ENCODE measurements around the gene RTN4R. TPM values are rescaled to one million over a fixed set of nuclear protein-coding genes. Genes with fewer than 3 reads are reported as not detected.
A peak's percentile ranks its signal among the peaks of the same experiment; 100 is the strongest.

RTN4R gene
- total and polyA plus RNA-seq, 9 of the 15 experiments (the other 6 are each of a cell fraction or from before 2014, with no cell fraction given): 0.04 to 2.8 (median 1.4) TPM; not detected in 3

GRCh38 chr22:20238901-20239675 is 29.0 kb downstream of the RTN4R start:
- in situ Hi-C loops (cut with MboI): no loop called here
- H3K4me3 ChIP-seq: no peak overlapping the region
- TF ChIP-seq TOE1 (IDR thresholded peaks at IDR 0.05; ENCODE audit: borderline replicate concordance) (no peak), TOE1 (CRISPR knock-in tag; IDR thresholded peaks at IDR 0.05; ENCODE audit: borderline replicate concordance, low read depth) (no peak), ZMIZ1 (IDR thresholded peaks at IDR 0.05; ENCODE audit: low read depth in 2 of 2, low read length in 2 of 2) (no peak), PKNOX1 (IDR thresholded peaks at IDR 0.05) (no peak), RBFOX2 (IDR thresholded peaks at IDR 0.05; ENCODE audit: low read depth, low read length) (peak; percentile 6; the same call in 1 of the 2 replicates), USF1 (CRISPR knock-in tag; IDR thresholded peaks at IDR 0.05) (no peak), MBD2 (IDR thresholded peaks at IDR 0.05; ENCODE audit: borderline replicate concordance, low read depth) (no peak), PREB (CRISPR knock-in tag; IDR thresholded peaks at IDR 0.05) (no peak), HES1 (IDR thresholded peaks at IDR 0.05; ENCODE audit: low read depth) (no peak), MED1 (CRISPR knock-in tag; IDR thresholded peaks at IDR 0.05; ENCODE audit: borderline replicate concordance) (no peak)

More at GRCh38 chr22:20238901-20239675, 29.0 kb downstream of the RTN4R start:
- no peak overlapping the region for H3K27ac ChIP-seq (ENCODE audit: extremely low read depth, low read depth, low read length)
- peak; percentile 63 to 88 (median 82) for DNase-seq (ENCODE audit: extremely low read depth in 1 of 4, low spot score in 3 of 4)
- no peak for FAIRE-seq
- H3K4me2 ChIP-seq (ENCODE audit: insufficient read depth, low read length): no peak overlapping the region
- WGBS (ENCODE audit: insufficient coverage, low coverage, missing lambda C conversion rate): 15% methylated on average over 35 of the region's 35 CpGs
- CTCF ChIA-PET (ENCODE audit: low intra/inter-chr PET ratio): interaction anchor here (1.6 to 1.8 kb wide), 2 partner anchors 64 to 82 kb away, joined by 3 to 17 read pairs; no protein-coding TSS in a partner anchor
- H4K20me1 ChIP-seq (replicated peaks; ENCODE audit: control insufficient read depth, insufficient read depth, low read length): peaks cover 63% of the 10 kb centered on the region
- peak overlapping the region in 1 of 2 experiments; percentile 79; a peak in 2 of 4 replicates for H3K9ac ChIP-seq (ENCODE audit: insufficient read depth in 1 of 2, low read depth in 2 of 2, low read length in 2 of 2)
- H3K27me3 ChIP-seq (ENCODE audit: control insufficient read depth in 2 of 2, insufficient read depth in 2 of 2, low read length in 2 of 2): peaks cover 37 to 98% of the 10 kb centered on the region in 2 experiments
- POLR2A ChIA-PET: interaction anchor here (0.5 to 4.4 kb wide), 20 partner anchors 8 to 1124 kb away, joined by 3 to 27 read pairs (median 3); partner anchors contain the start of genes COMT and TXNRD2
- H2AFZ ChIP-seq (ENCODE audit: low read depth, low read length): peak overlapping the region; percentile 68
- no peaks in the 10 kb centered on the region for H3K36me3 ChIP-seq (ENCODE audit: control insufficient read depth, insufficient read depth, low read length)
- ATAC-seq: peak; percentile 52
- H3K9me1 ChIP-seq (ENCODE audit: control insufficient read depth, insufficient read depth, low read length): peaks cover 6% of the 10 kb centered on the region
- peaks cover 12 to 91% of the 10 kb centered on the region in 2 experiments; a peak in 3 of 5 replicates for H3K4me1 ChIP-seq (replicated peaks in 1 of 2; ENCODE audit: control insufficient read depth in 2 of 2, insufficient read depth in 2 of 2, low read length in 2 of 2)
- intact Hi-C loops (cut with micrococcal nuclease): loop anchor here (1.0 to 10.0 kb wide), 4 partner anchors 32 to 264 kb away; no protein-coding TSS in a partner anchor
- no TSS peak for BruUV-seq (replicated peaks)
- no peaks in the 10 kb centered on the region for H3K9me3 ChIP-seq (replicated peaks; ENCODE audit: control insufficient read depth, insufficient read depth, low read depth, low read length)
- no peaks in the 10 kb centered on the region for H3K79me2 ChIP-seq (ENCODE audit: control insufficient read depth, insufficient read depth, low read length)

Measured in K562 (cell line).